G401 (cell line): Measurements from ENCODE around the gene PSMD14. TPM values are rescaled to one million over a fixed set of nuclear protein-coding genes. Genes with fewer than 3 reads are reported as not detected.
"Not testable (repeated sequence)": the region's sequence is repeated elsewhere in the genome, so short reads cannot be mapped to it uniquely, and the experiment has no call there.

ENCODE experiments used
- DNase-seq: peaks from one replicate; pipeline ENCODE4 v3.0.0-alpha.2; 2015; ENCODE audit warnings: low spot score
- in situ Hi-C: cut with HindIII; loops from 2 replicates; pipeline ENCODE4 v1.10.0; 2016; ENCODE audit warnings: low sequenced_read_pairs, mixed read lengths
- total RNA-seq: library from RNA; depleted of rRNA; stranded (reverse); fragments of >200 nt; shearing (Covaris generic); gene quantifications from 2 replicates; pipeline ENCODE4 v1.2.3, GENCODE V29; 2014

The PSMD14 gene
- total RNA-seq, 1 experiment from 2014 or later: 261 TPM

GRCh38 chr2:161327582-161327981 is 19.4 kb downstream of the PSMD14 start:
- DNase-seq: no peak
- in situ Hi-C loops: no loop called here

GRCh38 chr2:161332371-161332967 is 24.2 kb downstream of the PSMD14 start:
- DNase-seq: peak; percentile 23
- in situ Hi-C loops: no loop called here

GRCh38 chr2:161335626-161336025 is 27.4 kb downstream of the PSMD14 start:
- in situ Hi-C loops: no loop called here
- no peak for DNase-seq

- in situ Hi-C loops: no loop called here
- DNase-seq: no peak
Measured at GRCh38 chr2:161337247-161337646, 29.0 kb downstream of the PSMD14 start.

- in situ Hi-C loops, DNase-seq: not testable (repeated sequence)
Measured at GRCh38 chr2:161339532-161339931, 31.3 kb downstream of the PSMD14 start.

GRCh38 chr2:161340930-161341413 is 32.7 kb downstream of the PSMD14 start:
- DNase-seq, in situ Hi-C loops: not testable (repeated sequence)

- in situ Hi-C loops: no loop called here
- no peak for DNase-seq
Measured at GRCh38 chr2:161343235-161343634, 35.0 kb downstream of the PSMD14 start.

- DNase-seq: no peak
- in situ Hi-C loops: no loop called here
Measured at GRCh38 chr2:161344692-161345091, 36.5 kb downstream of the PSMD14 start.

GRCh38 chr2:161351678-161352077 is 43.5 kb downstream of the PSMD14 start:
- in situ Hi-C loops: no loop called here
- no peak for DNase-seq

GRCh38 chr2:161352719-161353118 is 44.5 kb downstream of the PSMD14 start:
- in situ Hi-C loops: no loop called here
- DNase-seq: no peak

- DNase-seq: no peak
- in situ Hi-C loops: no loop called here
Measured at GRCh38 chr2:161353543-161353942, 45.3 kb downstream of the PSMD14 start.

GRCh38 chr2:161354106-161354505 is 45.9 kb downstream of the PSMD14 start:
- in situ Hi-C loops: no loop called here
- no peak for DNase-seq

GRCh38 chr2:161355106-161355505 is 46.9 kb downstream of the PSMD14 start:
- in situ Hi-C loops: no loop called here
- no peak for DNase-seq

GRCh38 chr2:161355983-161356382 is 47.8 kb downstream of the PSMD14 start:
- in situ Hi-C loops: no loop called here

GRCh38 chr2:161357097-161357496 is 48.9 kb downstream of the PSMD14 start:
- DNase-seq: no peak
- in situ Hi-C loops: no loop called here

More at GRCh38 chr2:161355983-161356382, 47.8 kb downstream of the PSMD14 start:
- DNase-seq: no peak

- in situ Hi-C loops: no loop called here
- DNase-seq: no peak
Measured at GRCh38 chr2:161358838-161359237, 50.6 kb downstream of the PSMD14 start.

- DNase-seq, in situ Hi-C loops: not testable (repeated sequence)
Measured at GRCh38 chr2:161360095-161360654, 52.0 kb downstream of the PSMD14 start.

GRCh38 chr2:161362568-161363166 is 54.4 kb downstream of the PSMD14 start:
- no peak for DNase-seq
- in situ Hi-C loops: no loop called here

GRCh38 chr2:161367675-161368074 is 59.5 kb downstream of the PSMD14 start:
- no peak for DNase-seq
- in situ Hi-C loops: no loop called here

GRCh38 chr2:161369311-161369710 is 61.1 kb downstream of the PSMD14 start:
- in situ Hi-C loops: no loop called here
- no peak for DNase-seq

GRCh38 chr2:161370981-161371380 is 62.8 kb downstream of the PSMD14 start:
- in situ Hi-C loops: no loop called here

More at GRCh38 chr2:161370981-161371380, 62.8 kb downstream of the PSMD14 start:
- DNase-seq: no peak
